AG08395 (cell line): Measurements from ENCODE around the gene AZIN2.
A peak's percentile ranks its signal among the peaks of the same experiment; 100 is the strongest.
"Not testable (repeated sequence)": the region's sequence is repeated elsewhere in the genome, so short reads cannot be mapped to it uniquely, and the experiment has no call there.

Experiments used
- DNase-seq: peaks from one replicate; pipeline ENCODE4 v3.0.0; 2012; ENCODE audit warnings: mixed read lengths, low spot score

Gene AZIN2

DNA sequence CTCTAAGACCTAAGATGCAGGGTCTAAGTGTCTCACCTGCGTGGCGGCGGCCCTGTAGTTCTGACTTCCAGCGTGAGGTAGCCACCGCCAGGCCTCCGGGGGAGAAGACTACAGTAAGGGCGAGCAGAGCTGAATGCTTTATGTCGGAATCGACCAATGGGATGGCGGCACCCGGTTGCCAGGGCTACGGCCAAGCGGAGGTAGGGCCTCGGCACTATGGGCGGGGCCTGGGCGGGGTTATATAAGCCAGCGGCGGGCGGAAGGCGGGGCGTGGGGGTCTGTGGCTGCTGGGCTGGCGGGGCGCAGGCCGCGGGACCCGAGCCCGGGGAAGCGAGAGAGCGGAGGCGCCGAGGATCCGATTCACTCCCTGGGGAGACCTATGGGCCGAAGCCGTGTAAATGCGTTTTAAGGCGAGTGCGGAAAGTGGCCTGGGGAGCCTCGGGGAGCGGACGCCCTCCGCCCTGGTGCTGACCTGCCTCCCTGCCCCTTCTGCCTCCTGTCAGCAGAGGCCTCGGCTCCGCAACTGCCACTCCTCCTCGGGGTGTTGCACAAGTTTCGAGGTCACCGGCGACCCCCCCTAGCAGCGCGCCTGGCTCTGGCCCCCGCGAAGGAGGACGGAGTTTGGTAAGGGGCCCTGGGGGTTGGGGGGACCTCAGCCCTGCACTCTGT is at the start of gene AZIN2:
TSS of gene AZIN2 (plus strand) at position 269 of the 669 bp plus-strand sequence. CDS start 1,097 bp downstream, outside the sequence.
- DNase-seq, result peak; percentile 98

DNA sequence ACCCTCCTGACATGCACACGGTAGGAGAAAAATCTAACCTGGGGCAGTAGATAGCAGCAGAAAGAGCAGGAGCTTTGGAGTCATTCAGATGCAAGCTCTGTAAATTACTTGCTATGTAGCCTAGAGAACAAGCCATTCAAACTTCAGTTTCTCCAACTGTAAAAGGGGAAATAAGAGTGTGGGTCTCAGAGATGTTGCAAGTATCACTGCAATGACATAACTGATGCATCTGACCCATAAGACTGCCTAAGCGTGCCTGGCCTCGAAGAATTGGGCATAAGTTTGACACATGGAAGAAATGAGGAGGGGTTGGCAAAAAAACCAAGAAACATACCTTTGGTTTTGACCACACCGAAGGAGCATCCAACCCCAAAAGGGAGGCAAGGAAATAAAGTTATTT is 49.4 kb upstream of the AZIN2 start:
- no peak for DNase-seq

DNA sequence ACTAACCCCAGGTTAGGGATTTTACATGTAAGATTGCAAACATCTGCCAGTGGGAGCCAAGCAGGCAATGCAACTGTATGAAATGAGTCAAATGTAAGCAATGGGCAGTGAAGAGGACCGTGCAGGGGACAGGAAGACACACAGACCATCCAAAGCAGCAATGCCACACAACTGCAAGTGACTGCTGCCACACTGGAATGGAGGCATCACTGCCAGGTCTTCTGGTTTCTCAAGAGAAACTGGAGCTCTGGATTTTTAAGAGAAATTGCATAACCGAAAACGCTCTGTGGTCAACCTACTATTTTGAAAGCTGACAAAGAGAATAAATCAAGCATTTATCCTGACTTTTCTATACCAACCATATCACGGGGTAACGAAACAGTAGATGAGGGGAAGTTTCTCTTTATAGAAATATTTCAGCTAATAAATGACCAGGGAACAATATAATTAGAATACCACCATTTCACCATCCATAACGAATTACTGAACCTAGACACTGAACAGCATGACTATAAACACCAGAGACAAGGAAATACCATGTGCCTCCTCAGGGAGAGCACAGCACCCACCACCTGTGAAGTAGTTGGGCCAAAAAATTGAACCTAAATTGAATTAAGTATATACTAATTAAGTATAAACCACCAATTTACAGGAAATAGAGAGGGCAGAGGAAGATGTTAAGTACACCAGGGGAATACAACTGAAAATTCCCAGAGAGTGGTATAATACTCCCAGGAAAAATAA is 48.7 kb upstream of the AZIN2 start:
- DNase-seq, result peak; percentile 9

DNA sequence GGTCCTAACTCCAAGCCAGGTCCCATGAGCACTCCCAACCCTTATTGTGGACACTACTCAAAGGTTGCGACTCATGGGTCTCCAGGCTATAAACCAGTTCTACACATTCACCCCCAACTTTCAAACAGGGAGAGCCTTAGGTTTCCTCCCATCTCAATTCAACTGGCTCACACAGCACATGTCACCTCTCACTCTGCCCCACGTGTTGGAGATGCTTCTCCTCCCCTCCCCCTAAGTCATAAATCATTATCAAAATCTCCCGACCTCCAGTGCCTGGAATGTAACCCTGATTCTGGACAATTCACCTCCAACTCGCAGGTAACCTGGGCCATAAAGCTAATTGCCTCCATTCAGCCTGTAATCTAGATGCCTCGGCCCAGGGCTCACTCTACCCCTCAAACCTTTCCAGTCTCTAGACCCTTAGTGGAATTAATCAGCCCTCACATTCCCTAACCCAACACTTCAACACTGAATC is 44.9 kb upstream of the AZIN2 start:
- peak; percentile 13 for DNase-seq

DNA sequence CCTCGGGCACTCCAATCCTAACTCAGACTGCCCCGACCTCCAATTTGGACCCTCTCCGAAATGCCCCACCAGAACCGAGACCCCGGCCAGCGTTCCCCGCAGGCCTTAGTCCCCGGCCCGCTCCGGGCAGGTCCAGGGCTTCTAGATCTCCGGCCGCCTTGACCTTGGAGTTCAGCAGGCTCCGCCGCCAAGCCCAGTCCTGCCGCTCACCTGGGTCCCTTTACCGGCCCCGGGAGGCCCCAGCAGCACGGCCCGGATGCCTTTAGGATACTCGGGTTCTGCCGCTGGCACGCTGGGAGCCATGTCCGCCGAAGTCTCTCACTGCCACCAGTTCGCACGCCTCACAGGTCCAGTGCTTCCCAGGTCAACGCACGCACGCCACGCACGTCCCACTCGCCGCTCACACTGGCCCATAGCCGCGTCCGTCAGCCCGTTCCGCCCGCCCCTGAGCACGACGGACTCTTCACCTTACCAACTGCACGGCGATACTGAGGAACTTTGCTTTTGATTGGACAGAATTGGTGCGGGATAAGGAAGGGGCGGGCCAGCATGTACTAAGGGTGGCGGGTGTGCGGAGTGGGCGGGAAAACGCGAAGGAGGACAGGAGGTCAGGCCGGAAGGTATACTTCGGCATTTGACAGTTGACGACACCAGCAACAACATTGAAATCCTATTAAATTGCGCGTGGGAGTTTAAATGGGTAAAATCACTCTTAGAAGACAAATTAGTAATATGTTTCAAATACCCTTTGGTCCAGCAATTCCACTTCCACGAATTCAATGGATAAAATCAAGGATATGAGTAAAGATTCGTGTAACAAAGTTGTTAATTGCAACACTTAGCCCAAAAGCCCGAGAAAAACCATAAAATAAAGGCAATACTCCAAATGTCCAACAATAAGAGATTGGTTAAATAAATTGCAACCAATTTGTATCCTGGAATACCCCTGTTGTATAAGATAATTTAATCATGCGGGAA is 44.1 kb upstream of the AZIN2 start, which contains the start of gene AK2:
TSS of gene AK2 (minus strand) at position 358 of the 978 bp plus-strand sequence. CDS start at position 303, 55 bp downstream.
- peak; percentile 99 for DNase-seq

DNA sequence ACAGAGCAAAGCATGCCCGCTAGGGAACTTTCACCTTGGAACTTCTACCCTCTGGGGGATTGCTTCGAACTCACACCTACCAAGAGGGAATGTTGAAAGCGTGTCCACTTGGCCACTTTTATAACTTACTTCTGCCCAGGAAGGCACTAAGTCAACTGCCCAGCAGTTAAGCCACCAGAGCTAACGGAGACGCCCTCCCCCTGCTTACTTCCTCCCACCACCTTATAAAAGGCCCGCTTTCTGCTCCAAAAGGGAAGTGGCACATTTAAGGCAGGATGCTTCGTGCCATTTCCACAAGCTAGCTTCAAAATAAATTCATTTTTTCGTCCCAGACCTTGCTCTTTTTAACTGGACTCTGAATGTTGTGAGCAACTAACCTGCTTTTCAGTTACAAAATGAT is 41.1 kb upstream of the AZIN2 start:
- no peak for DNase-seq

DNA sequence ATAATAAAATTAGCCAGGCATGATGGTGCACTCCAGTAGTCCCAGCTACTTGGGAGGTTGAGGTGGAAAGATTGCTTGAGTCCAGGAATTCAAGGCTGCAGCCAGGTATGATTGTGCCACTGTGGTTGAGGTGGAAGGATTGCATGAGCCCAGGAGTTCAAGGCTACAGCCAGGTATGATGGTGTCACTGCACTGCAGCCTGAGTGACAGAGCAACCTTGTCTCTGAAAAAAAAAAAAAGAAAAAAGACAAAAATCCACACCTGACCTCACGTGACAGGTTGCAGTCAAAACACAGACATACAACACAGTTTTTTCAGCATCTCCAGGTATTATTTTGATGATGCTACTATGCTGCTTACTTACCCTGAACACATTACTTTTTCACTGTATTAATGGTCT is 39.9 kb upstream of the AZIN2 start:
- no peak for DNase-seq

DNA sequence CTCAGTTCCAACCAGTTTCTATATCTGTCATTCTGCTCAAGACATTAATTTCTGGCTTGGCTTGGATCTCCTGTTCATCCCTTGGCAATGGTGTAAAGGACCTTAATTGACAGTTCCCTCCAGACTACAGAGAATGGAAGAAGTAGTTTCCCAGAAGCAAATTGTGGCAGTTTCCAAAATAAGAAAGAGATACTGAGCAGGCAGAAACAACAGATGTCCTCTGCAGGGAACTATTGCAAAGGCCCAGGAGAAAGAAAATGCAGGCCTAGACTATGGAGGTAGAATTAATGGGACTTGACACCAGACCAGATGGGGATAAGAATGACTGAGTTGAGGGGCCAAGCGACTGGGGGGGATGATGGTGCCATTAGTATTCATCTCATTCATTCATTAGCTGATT is 38.1 kb upstream of the AZIN2 start:
- no peak for DNase-seq

DNA sequence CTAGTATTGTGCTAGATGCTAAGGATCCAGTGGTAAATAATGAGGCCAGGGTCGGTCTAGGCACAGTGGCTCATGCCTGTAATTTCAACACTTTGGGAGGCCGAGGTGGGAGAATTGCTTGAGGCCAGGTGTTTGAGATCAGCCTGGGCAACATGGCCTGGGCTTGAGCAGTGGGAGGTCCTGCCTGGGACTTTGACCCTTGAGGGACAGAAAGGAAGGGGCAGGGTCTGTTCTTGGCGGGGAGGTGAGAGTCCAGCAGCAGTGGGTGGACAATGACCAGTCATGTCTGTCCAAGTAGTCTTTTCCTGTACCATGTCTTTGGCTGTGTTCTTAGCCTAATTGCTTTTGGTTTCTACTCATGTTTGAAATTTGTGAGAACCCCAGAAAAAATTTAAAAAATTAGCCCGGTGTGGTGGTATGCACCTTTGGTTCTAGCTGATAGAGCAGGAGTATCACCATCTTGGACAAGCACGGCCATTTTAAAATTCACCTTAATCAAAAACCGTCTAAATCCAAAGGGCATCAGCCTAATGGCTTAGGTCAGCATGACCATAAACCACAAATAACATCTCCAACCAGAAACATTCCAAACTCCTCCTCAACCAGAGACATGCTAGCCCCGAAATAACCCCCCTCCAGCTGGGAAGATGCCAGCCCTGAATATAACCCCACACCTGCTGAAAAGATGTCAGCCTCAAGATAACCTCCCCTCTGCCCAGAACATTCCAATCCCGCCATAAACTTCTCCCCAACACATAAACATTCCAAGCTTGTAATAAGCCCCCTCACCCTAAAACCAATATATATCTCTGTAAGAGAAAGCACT is 37.5 kb upstream of the AZIN2 start:
- no peak for DNase-seq

DNA sequence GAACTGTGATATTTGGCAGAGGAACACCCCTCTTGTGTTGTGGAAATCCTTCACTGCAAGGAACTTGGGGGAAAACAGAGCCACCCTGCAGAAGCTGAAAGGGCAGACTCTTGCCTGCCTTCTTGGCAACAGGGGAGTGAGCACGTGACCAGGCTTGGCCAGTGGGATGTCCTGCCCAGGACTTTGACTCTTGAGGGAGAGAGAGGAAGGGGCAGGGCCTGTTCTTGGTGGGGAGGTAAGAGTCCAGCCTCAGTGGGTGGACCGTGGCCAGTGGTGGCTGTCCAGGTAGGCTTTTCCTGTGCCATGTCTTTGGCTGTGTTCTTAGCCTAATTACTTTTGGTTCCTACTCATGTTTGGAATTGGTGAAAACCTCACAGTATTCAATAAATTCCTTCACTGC is 35.7 kb upstream of the AZIN2 start:
- no peak for DNase-seq

DNA sequence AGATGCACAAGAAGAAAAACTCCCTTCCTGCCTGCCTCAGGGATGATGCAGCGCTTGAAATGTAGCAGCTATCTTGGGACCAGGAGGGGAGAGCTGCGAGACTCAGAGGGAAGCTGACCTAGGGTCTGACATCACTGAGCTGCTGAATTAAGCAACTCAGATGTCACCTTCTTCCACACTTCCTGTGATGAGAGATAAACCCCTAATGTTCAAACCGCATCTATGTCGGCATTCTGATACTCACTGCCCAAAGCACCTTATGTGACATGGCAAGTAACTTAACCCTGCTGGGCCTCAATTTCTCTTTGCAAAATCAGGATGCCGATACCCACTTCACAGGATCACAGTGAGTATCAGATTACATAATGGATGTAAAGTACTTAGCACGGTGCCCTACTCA is 35.1 kb upstream of the AZIN2 start:
- no peak for DNase-seq

DNA sequence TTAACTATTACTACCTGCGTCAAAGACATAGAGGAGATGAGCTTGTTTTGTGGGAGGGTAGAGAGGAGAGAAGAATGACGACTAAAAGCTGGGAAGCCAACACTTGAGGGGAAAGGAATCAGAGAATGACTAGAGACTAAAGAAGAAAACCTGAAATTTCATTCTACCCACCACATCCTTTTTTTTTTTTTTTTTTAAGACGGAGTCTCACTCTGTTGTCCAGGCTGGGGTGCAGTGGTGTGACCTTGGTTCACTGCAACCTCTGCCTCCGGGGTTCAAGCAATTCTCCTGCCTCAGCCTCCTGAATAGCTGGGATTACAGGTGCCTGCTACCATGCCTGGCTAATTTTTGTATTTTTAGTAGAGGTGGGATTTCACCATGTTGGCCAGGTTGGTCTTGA is 34.7 kb upstream of the AZIN2 start:
- DNase-seq, result not testable (repeated sequence)

DNA sequence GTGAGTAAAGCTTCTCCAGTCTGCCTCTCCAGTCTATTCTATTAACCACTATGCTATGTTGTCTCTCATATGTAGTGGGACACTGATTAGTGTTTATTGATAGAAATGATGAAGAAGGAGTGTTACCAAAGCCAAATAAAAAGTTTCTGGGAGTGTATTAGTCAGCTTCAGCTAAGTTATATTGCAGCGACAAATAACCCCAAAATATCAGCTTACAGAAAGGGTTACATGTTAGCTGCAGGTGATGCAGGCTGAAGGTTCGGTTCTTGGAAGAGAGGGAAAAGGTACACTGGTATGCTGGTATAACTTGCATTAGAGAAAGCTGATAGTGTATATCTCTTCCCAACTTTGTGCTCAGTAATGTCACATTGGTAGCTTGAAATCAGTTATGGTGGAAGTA is 33.7 kb upstream of the AZIN2 start:
- DNase-seq, result no peak

DNA sequence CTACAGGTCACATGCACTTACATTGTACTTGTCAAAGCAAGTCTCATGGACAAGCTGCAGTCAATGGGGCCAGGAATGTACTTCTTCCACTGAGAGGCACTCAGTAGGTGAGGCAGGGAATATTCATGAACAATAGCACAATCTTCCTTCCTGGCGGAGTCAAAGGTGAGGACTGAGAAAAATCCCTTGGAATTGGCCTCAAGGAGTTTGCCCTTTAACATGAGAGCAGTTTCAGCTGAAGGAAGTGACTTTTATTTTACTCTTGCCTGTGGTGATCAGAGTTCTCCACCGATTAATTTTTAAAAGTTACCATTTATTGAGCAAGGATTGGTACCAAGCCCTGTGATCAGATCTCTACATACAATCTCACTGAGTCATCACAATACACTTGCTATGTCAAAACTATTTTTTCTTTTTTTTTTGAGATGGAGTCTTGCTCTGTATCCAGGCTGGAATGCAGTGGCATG is 33.1 kb upstream of the AZIN2 start:
- peak; percentile 35 for DNase-seq

DNA sequence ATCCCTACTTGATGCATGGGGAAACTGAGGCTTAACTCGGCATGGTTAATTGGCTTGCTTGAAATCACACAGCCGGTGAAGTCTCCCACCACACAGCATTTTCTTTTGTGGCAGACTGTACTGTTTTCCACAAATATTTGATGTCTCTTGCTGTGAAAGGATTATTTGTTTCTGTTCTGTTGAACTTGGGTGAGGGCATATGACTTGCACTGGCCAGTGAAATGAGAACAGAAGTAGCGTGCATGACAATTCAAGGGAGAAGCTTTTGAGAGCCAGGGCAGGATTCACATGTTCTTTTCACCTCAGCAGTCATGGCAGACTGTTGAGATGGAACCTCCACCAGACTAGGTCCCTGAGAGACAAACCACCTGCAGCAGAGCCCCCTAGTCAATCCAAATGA is 32.5 kb upstream of the AZIN2 start:
- DNase-seq, result no peak

DNA sequence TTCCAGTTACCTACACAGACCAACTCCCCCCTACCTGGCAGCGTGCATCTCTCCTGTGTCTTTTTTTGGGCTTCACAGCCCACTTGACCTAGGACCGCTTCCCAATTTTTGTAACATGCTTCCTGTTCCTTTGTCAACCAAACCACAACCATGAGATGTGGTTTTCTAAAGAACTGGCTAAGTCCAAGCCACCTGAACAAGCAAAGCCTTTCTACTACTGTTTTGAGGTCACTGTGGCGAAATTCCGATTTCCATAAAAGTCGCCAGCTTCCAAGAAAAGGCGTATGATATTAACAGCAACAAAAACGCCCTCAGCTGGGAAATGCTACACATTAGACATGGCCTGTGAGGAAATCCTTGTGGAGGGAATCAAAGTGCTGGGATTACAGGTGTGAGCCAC is 31.6 kb upstream of the AZIN2 start:
- DNase-seq, result no peak

DNA sequence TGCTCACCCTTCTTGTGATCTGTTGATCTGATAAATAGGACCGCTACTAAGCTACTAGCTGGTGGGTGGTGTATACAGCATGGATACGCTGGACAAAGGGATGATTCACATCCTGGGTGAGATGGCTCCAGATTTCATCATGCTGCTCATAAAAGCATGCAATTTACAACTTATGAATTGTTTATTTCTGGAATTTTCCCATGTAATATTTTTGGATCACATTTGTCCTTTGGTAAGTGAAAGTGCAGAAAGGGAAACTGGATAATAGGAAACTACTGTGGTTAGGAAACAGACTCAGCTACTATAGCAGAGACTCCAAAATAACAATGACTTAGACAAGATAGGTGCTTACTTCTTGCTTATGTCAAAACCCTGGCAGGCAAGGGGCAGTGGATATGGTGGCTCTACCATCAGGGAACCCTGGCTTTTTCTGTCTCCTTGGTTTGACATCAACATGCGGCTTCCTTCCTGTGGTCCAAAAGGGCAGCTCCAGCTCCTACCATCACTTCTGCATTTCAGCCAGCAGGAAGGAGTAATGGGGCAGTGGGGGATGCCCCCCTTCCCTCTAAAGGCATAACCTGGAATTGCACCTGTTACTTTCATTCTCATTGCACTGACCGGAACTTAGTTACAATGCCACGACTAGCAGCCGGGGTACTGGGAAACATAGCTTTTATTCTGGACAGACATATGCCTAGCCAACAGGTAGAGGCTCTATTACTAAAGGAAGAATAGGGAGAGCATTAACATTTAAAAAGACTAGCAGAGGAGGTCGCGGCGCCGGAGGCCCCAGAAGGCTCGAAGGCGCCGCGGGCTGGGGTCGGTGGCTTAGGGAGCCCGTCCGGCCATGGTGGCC is 30.5 kb upstream of the AZIN2 start:
- peak; percentile 21 for DNase-seq

DNA sequence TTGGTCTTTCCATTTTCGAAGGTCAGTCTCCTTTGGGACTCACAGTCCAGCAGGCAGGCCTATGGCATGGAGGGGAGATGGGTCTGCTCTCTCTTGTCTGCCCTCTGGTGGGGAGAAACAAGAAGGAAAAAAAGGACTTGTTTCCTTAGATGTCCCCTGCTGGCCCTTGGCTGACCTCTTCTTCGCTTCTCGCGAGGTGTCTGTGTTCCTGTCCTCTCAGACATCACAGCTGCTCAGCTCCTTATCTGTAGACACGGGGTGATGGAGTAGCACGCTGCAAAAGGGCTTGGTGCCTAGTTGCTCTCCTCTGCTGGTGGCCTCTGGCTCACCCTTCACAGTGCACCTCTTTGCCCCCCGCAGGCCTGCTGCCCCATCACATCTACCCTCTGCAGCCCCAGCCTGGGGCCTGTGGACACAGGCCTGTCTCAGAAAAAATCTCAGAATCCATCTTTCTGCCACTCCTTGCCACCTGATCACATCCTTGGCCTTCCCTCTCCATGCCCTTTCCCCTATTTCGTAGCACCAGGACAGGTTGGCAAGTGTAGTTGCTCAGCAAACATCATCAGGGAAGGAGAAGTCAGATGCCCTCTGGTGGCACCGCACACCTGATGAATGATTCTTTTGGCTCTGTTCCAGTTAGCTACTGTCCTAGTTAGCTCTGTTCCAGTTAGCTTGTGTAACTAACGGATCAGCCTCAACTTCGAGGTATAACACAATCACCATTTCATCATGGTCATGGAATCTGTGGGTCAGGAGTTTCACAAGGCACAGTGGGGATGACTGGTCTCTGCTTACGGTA is 25.5 kb upstream of the AZIN2 start:
- DNase-seq, result peak; percentile 74

DNA sequence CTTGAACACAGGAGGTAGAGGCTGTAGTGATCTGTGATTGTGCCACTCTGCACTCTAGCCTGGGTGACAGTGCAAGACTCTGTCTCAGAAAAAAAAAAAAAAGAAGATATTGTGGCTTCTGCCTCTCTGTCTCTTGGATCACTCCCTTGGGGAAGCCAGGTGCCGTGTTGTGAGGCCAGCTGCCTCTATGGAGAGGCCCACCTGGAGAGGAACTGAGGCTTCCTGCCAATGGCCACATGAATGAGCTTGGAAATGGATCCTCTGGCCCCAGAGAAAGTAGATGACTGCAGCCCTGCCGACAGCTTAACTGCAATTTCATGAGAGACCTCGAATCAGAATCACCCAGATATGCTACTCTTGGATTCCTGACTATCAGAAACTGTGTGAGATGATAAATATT is 24.5 kb upstream of the AZIN2 start:
- DNase-seq, result no peak
